ENCODE data around the gene RBBP7.

RBBP7 gene

DNA sequence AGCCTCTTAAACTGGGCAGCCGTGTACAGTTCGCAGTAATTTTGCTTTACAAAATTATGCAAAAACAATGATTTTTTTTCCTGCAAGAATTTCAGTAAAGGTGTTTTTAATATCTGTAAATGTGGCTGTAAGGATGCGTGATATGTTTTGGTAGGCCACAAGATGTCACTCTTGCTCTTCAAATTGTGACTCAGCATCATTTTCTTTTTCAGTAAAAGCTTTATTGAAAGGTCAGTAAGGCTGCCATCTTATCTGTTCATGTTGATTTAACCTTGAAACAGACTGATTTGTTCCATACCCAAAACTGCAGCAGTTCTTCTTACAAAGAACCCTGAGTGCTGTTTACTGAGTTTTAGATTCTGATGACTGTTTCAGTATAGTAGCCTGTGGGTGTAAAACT lies 44.0 kb downstream of the RBBP7 start:
- TF ChIP-seq, protein P1, sequence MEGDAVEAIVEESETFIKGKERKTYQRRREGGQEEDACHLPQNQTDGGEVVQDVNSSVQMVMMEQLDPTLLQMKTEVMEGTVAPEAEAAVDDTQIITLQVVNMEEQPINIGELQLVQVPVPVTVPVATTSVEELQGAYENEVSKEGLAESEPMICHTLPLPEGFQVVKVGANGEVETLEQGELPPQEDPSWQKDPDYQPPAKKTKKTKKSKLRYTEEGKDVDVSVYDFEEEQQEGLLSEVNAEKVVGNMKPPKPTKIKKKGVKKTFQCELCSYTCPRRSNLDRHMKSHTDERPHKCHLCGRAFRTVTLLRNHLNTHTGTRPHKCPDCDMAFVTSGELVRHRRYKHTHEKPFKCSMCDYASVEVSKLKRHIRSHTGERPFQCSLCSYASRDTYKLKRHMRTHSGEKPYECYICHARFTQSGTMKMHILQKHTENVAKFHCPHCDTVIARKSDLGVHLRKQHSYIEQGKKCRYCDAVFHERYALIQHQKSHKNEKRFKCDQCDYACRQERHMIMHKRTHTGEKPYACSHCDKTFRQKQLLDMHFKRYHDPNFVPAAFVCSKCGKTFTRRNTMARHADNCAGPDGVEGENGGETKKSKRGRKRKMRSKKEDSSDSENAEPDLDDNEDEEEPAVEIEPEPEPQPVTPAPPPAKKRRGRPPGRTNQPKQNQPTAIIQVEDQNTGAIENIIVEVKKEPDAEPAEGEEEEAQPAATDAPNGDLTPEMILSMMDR (IDR thresholded peaks at IDR 0.05; ENCODE audit: low read depth, low read length), result peak; percentile 67
- no peak for TF ChIP-seq EZH2phosphoT487 (IDR thresholded peaks at IDR 0.05; ENCODE audit: low read depth)
- Histone ChIP-seq H3K4me1 (ENCODE audit: low read length) (peaks cover 40% of the 10 kb centered on the region), H3K4me2 (ENCODE audit: low read length) (peak overlapping the region; percentile 31), H3K27me3 (ENCODE audit: low read depth, low read length) (no peaks in the 10 kb centered on the region), H3K27ac (ENCODE audit: low read length) (peak overlapping the region; percentile 47), H3K9ac (ENCODE audit: low read length) (no peak overlapping the region), H3K4me3 (ENCODE audit: low read length) (no peak overlapping the region), H3K79me2 (ENCODE audit: low read length) (peaks cover 28% of the 10 kb centered on the region), H3K9me3 (ENCODE audit: insufficient read depth, low read length) (no peaks in the 10 kb centered on the region), H2AFZ (ENCODE audit: low read depth, low read length) (no peak overlapping the region), H3K36me3 (replicated peaks; ENCODE audit: low read depth, low read length) (peaks cover 33% of the 10 kb centered on the region), H4K20me1 (ENCODE audit: insufficient read depth, low read length) (no peaks in the 10 kb centered on the region)

- Histone ChIP-seq H3K36me3 (replicated peaks; ENCODE audit: low read depth, low read length) (peaks cover 33% of the 10 kb centered on the region), H3K27me3 (ENCODE audit: low read depth, low read length) (no peaks in the 10 kb centered on the region), H3K4me3 (ENCODE audit: low read length) (no peak overlapping the region), H3K9me3 (ENCODE audit: insufficient read depth, low read length) (no peaks in the 10 kb centered on the region), H2AFZ (ENCODE audit: low read depth, low read length) (no peak overlapping the region), H3K79me2 (ENCODE audit: low read length) (peaks cover 29% of the 10 kb centered on the region), H3K4me2 (ENCODE audit: low read length) (peak overlapping the region; percentile 31), H4K20me1 (ENCODE audit: insufficient read depth, low read length) (no peaks in the 10 kb centered on the region), H3K4me1 (ENCODE audit: low read length) (peaks cover 40% of the 10 kb centered on the region), H3K9ac (ENCODE audit: low read length) (no peak overlapping the region), H3K27ac (ENCODE audit: low read length) (peak overlapping the region; percentile 41)
- TF ChIP-seq EZH2phosphoT487 (IDR thresholded peaks at IDR 0.05; ENCODE audit: low read depth), result no peak
- TF ChIP-seq, protein P1 (IDR thresholded peaks at IDR 0.05; ENCODE audit: low read depth, low read length), result no peak
Observed at GRCh38 chrX:16825264-16826035, 44.7 kb downstream of the RBBP7 start.

DNA sequence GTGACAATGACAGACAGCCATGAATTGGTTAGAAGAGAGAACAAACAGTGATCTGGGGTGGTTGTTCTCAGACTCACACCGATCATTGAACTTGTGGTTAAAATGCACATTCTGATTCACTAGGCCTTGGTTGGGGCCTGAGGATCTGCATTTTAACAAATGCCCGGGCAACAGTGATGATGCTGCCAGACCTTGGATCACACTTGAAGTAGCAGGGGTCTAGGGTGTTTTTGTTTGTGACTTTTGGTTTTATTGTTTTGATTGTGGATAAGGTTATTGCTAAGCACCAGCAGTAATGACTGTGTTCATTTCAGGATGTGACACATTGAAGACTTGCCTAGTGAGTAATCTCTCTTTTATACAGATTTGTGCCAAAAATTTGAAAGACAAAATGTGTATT lies 47.4 kb downstream of the RBBP7 start:
- TF ChIP-seq, protein P1 (IDR thresholded peaks at IDR 0.05; ENCODE audit: low read depth, low read length), result no peak
- TF ChIP-seq EZH2phosphoT487 (IDR thresholded peaks at IDR 0.05; ENCODE audit: low read depth), result no peak

DNA sequence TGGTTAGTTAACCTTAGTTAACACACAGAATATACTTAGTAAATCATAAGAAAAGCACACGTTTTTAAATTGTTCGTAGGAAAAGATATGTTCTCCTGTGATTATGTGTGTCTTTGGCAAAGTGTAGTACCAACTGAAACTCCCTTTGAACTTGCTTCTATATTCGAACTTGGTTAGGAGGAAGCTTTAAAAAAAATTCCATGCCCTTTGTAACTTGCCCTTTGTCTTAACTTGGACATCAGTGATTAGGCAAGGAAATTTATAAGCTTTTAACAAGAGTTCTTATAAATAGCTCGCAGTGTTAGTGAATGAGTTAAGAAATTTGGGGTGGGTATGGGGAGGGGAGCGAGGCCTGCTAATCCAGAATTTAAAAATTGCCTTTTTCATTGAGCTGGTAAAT lies 50.5 kb downstream of the RBBP7 start:
- H3K9me3 ChIP-seq (ENCODE audit: insufficient read depth, low read length), result no peaks in the 10 kb centered on the region
- H3K79me2 ChIP-seq (ENCODE audit: low read length), result peaks cover 40% of the 10 kb centered on the region
- TF ChIP-seq, protein P1 (IDR thresholded peaks at IDR 0.05; ENCODE audit: low read depth, low read length), result no peak
- TF ChIP-seq EZH2phosphoT487 (IDR thresholded peaks at IDR 0.05; ENCODE audit: low read depth), result no peak
- H3K36me3 ChIP-seq (replicated peaks; ENCODE audit: low read depth, low read length), result peaks cover 22% of the 10 kb centered on the region
- H3K9ac ChIP-seq (ENCODE audit: low read length), result no peak overlapping the region
- H3K4me2 ChIP-seq (ENCODE audit: low read length), result no peak overlapping the region
- H3K4me1 ChIP-seq (ENCODE audit: low read length), result peaks cover 19% of the 10 kb centered on the region
- no peak overlapping the region for H2AFZ ChIP-seq (ENCODE audit: low read depth, low read length)
- H3K27me3 ChIP-seq (ENCODE audit: low read depth, low read length), result no peaks in the 10 kb centered on the region
- H4K20me1 ChIP-seq (ENCODE audit: insufficient read depth, low read length), result no peaks in the 10 kb centered on the region
- no peak overlapping the region for H3K4me3 ChIP-seq (ENCODE audit: low read length)
- no peak overlapping the region for H3K27ac ChIP-seq (ENCODE audit: low read length)

More for the DNA sequence above, 47.4 kb downstream of the RBBP7 start:
- Histone ChIP-seq H3K4me3 (ENCODE audit: low read length) (no peak overlapping the region), H3K27me3 (ENCODE audit: low read depth, low read length) (no peaks in the 10 kb centered on the region), H2AFZ (ENCODE audit: low read depth, low read length) (no peak overlapping the region), H3K79me2 (ENCODE audit: low read length) (peaks cover 30% of the 10 kb centered on the region), H3K9ac (ENCODE audit: low read length) (no peak overlapping the region), H3K4me1 (ENCODE audit: low read length) (peaks cover 29% of the 10 kb centered on the region), H4K20me1 (ENCODE audit: insufficient read depth, low read length) (no peaks in the 10 kb centered on the region), H3K4me2 (ENCODE audit: low read length) (no peak overlapping the region), H3K9me3 (ENCODE audit: insufficient read depth, low read length) (no peaks in the 10 kb centered on the region), H3K27ac (ENCODE audit: low read length) (no peak overlapping the region), H3K36me3 (replicated peaks; ENCODE audit: low read depth, low read length) (peaks cover 21% of the 10 kb centered on the region)
